ENCODE results near the gene BORCS5.
"Not testable (repeated sequence)": the region's sequence is repeated elsewhere in the genome, so short reads cannot be mapped to it uniquely, and the experiment has no call there.

BORCS5 gene

DNA sequence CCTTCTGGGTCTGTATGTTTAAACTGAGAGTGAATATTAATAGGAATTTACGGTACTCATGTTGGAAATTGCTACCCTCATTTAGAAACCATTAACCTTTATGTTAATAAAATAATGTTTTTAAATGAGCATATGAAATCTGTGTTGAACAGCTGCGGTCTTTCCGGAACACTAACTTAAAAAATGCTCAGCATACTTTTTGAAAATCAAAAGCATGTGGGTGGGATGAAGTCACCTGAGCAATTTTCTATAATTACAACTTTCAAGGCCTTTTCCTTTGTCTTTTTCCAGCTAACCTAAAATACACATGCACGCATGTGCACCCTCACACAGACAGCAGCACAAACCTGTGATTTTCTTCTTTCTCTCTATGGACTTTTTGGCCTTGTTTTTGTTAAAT, 39.8 kb downstream of the BORCS5 start:
- DNase-seq: no peak

DNA sequence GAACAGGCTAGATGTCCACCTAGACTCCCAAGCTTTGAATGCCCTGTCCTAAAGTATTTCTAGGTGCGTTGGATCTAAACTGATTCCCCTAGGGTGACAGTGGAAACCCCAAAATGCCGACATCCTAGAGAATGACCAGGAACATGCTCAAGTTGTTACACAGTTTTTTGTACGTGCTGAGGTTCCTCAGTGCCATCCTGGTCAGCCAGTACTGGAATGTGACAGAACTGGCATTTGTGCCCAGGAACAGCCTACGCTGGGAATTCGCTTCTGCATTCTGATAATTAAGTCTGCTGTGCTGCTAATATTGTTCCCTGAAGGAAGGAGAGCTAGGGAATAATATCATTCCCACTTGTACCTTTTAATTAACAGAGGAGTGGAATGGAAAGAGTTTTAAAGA, 40.3 kb downstream of the BORCS5 start:
- no peak for DNase-seq

DNA sequence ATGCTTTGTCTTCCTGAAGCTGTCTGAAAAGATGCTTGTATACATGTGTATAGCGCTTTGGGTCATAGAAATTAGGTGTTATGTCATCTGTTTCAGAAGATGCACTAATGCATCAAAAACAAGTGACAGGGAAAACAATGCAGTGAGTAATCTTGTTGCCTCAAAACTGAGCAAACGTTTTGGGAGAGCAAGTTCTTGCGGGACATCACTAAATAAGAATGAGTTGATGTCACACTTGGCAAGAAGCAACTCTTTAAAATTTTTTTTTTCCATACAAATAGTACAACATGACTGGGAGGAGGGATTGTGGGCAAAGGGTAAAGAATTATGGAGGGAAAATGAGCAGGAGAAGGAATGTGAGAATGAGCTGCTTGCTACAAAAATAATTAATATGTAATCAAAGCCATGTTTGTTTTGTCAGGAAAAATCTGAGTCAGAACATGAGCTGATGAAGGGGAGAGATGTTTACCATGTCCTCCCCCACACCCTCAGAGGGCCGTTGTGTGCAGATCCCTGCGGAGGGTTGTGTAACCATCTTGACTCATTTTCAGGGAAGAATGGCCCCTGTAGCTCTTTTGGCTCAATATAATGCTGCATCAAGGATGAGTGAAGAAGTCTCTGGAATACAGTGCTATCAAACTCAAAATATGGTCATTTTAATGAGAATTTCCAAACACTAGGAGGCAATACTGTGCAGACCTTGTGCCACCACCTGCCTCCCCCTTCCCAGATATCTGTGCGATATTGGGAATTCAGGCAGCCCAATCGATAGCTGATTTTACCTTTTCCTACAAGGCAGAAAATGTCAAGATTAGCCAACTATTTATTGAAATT, 41.4 kb downstream of the BORCS5 start:
- DNase-seq: no peak

DNA sequence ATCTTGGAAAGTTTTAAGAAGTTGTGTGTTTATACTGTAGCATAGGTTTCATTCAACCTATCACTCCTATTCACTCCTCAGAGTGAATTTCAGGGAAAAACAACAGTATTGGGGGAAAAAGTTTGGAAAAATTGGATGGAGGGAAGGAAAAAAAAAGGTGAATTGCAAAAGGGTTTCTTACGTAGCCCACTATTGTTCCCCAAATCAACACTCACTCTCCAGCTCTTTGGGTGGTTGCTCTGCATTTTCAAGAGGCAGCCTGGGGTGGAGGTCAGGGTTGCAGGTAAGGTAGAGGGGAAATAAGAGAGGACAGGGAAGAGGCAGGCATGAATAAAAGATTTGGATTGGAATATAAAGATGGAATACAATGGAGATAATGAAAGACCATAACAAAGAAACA, 42.3 kb downstream of the BORCS5 start:
- no peak for DNase-seq

DNA sequence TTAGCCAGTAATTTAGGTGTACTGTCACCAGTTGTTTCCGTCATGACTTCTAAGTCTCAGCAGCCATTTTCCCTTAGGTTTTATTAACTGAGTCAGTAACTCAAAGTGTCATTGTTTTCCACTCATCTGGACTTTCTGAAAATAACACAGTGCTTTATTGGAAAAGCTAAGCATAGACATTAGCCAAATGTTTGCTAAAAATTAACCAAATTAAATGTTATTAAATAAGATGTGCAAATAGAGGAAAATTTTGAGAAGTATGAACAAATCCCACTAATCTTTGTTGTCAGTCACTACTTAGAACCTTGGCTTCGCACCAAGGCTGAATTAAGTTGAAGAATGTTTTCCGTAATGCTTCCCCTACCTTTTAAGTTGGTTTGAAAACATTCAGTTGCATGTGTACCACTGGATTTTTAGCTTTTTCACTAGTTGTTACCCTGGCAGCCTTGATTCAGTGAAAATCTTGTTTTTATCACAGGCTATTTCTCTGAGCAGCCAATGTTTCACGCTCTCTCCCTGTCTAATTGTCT, 43.0 kb downstream of the BORCS5 start:
- no peak for DNase-seq

DNA sequence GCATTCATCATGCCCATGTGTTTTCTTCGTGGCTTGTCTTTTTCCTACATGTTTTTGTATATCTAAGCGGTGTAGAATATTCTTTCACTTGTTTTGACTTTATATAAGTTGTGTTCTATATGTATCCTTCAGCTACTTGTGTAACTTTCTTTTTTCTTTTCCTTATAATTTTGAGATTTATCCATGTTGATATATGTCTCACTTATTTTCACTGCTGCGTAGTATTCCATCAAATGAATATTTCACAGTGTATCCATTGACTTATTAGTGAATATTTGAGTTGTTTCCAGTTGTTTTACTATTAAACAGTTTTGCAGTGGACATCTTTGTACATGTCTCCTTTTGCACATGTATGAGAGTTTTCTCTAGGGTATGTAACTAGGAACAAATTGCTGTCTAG, 43.9 kb downstream of the BORCS5 start:
- no peak for DNase-seq

DNA sequence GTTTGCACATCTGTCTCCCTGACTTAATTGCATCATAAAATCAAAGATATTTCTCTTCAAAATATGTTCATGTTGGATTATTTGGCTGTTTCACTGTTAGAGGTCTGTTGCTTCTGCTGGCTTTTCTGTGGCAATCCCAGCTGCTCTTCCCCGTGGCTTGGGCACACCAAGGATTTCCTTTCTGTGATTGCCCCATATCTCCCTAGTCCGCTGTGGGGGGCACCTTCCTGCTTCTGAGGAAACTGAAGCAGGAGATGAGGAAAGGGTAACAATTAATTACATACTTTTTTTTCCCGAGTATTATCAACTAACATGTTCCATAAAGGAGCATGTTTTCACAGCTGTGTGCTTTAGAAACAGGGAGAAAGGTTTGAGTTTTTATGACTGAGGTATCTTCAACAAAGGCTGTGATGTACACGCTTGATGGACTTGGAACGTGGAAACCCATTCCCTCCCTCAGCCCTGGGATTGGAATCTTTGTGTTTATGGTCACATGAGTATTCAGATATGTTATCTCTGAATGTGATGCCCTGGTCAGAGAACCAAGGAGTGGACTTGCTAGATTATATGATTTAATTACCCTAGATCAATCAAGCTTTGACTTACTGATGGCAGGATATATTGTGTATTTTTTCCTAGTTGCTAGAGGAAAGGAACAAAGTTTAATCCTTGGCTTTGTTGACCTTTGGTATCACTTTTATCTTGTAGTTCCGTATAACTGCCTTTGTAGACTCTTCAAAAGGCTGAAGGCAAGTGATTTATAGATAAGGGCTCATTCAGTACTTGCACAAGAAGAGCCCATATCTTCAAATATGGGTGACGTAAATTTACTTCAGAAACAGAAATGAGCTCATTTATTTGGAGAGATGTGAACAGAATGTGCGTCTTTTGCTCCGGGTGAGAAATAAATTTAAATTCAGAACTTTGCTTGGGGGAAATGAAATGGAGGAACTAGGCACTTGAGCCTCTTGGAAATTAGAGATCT, 46.7 kb downstream of the BORCS5 start:
- DNase-seq: no peak

DNA sequence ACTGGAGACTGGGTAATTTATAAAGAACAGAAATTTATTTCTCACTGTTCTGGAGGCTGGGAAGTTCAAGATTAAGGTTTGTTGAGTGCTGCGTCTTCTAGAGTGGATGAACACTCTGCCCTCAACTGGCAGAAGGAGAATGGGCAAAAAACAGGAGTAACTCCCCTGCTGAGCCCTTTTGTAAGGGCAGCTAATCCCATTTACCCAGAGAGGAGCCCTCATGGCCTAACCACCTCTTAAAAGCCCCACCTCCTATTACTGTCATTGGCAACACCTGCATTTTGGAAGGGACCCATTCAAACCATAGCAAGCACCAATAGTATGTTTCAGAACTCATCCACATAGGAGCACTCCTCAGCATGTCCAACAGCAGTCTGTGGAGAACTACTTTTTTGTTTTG, 47.4 kb downstream of the BORCS5 start:
- DNase-seq: no peak

DNA sequence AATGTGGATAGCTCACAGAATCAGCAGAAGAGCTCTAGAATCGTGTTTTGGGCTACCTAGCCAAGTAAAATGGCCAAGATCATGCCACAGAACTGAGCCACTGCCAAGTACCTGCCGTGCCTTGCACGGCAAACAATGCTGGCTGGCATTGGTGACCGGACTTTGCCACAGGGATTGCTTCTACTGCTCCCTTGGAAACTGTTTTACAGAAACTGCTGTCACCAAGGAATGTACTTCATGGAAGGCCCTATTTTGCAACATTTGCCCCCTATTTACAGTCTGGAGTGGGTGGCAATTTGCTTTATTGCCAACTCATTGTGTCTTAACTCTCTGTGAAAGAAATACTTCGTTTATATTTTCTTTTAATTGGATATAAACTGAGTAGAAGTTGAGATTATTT, 49.0 kb downstream of the BORCS5 start:
- DNase-seq: no peak

DNA sequence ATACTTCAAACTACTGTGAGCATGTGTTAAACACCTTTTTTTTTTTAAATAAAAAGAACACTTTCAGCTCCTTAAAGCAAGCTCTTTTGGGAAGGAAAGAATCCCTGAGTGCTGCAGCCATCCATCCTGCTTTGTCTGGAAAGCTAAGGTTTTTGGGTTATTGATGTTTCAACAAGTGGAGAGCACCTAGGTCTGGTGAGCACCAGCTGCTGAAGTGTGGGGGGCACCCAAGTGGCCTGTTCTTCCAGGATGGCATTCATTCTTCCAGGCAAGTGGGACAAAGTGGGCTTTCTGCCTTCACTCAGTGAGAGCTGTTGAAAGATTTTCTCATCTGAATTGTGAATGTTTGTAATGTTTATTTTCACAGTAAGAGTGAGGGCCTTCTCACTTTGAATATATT, 49.9 kb downstream of the BORCS5 start:
- no peak for DNase-seq

DNA sequence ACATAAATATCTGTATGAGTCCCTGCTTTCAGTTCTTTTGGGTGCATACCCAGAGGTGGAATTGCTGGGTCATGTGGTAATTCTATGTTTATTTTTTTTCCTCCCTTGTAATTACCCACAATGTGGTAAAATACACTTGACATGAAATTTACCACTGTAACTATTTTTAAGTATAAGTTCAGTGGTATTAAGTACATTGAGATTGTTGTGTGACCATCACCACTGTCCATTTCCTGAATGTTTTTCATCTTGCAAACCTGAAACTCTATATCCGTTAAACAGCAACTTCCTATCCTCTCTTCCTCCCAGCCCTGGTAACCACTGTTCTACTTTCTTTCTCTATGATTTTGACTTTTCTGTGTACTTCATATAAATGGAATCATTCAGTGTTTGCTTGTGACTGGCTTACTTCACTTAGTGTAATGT, 51.4 kb downstream of the BORCS5 start:
- DNase-seq: no peak

DNA sequence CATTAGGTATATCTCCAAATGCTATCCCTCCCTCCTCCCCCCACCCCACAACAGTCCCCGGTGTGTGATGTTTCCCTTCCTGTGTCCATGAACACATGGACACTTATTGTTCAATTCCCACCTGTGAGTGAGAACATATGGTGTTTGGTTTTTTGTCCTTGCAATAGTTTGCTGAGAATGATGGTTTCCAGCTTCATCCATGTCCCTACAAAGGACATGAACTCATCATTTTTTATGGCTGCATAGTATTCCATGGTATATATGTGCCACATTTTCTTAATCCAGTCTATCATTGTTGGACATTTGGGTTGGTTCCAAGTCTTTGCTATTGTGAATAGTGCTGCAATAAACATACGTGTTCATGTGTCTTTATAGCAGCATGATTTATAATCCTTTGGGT, 52.5 kb downstream of the BORCS5 start:
- not testable (repeated sequence) for DNase-seq

DNA sequence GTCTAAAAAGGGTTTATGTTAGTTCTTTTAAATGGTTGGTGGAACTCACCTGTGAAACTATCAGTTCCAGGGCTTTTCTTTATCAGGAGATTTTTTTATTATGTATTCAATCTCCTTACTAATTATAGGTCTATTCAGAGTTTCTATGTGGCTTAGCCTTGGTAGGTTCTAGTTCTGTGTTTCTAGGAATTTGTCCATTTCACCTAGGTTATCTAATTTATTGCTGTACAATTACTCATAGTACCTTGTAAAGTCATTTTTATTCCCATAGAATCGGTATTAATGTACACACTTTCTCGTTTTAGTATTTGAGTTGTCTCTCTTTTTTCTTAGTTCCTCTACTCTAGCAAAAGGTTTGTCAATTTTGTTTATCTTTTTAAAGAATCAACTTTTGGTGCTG, 59.0 kb downstream of the BORCS5 start:
- no peak for DNase-seq

DNA sequence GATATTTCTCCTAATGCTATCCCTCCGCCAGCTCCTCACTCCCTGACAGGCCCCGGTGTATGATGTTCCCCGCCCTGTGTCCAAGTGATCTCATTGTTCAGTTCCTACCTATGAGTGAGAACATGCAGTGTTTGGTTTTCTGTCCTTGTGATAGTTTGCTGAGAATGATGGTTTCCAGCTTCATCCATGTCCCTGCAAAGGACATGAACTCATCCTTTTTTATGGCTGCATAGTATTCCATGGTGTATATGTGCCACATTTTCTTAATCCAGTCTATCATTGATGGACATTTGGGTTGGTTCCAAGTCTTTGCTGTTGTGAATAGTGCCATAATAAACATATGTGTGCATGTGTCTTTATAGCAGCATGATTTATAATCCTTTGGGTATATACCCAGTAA, 62.3 kb downstream of the BORCS5 start:
- DNase-seq: not testable (repeated sequence)

DNA sequence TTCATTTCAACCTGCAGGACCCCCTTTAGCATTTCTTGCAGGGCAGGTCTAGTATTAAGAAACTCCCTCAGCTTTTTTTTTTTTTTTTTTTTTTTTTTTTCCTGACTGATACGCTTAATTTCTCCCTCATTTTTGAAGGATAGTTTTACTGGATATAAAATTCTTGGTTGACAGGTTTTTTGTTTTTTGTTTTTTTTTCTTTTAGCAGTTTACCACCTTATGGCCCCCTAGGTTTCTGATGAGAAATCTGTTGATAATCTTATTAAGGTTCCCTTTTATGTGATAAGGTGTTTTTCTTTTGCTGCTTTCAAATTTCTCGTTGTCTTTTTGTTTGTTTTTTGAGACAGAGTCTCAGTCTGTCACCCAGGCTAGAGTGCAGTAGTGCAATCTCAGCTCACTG, 66.5 kb downstream of the BORCS5 start:
- DNase-seq: no peak

DNA sequence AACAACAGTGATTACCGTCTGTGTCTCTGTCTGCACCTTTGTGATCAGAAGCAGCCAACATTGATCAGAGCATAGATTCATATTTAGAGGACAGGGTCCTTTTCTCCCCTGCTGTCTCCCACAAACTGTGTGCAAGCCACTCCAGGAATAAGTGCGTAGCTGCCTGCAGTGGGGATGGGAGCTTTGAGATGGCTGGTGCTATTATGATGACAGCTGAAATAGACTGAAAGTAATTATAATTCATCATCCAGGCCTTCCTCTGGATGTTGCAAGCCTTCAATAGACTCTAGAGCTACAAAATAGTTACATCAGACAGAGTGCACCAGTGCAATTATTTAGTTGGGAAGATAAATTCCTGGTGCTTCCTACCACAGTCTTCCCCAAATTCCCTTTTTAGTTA, 68.1 kb downstream of the BORCS5 start:
- no peak for DNase-seq

DNA sequence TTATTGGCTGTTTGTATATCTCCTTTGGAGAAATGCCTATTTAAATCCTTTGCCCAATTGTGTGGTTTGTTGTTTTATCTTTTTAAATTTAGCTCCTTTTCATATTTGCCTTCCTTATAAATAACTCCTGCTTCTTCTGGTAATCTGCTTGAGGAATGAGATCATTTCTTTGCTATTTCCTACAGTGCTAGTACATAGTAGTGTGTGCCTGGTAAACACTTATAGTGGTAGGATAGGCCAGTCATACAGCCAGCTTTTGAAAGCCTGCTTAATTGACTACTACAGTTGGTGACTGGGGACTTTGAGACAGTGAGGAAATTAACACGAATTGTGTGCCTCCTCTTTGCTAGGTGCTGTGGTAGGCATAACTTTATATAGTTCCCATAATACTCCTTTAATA, 68.7 kb downstream of the BORCS5 start:
- no peak for DNase-seq

DNA sequence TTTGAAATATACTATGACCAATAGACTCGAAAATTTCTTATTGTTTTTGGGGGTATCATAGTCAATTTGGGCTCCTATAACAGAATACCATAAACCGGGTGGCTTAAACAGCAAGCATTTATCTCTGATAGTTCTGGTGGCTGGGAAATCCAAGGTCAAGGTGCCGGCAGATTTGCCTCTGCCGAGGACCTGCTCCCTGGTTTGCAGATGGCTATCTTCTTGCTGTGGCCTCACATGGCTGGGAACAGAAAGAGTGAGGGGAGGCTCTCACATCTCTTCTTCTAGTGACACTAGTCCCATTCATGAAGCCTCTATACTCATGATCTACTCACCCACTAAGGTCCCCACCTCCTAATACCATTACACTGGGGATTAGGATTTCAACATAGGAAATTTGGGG, 70.7 kb downstream of the BORCS5 start:
- no peak for DNase-seq

DNA sequence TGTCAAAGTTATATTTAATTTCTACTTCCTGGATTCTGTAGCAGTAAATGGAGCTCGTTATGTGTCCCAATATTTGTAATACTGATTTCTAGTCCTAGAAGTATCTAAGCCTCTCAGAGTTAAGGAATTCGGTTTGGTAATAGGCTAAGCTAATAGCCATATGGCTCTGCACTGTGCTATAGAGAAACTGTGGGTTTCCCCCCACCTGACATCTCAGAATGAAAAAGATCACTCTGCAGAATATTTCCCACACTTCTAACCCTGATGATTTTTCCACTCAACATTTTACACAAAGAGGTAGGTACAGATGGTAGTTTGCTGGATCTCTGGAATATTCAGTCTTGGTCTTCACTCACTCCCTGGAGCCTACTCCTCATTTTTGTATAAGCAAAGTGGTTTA, 71.2 kb downstream of the BORCS5 start:
- DNase-seq: no peak

DNA sequence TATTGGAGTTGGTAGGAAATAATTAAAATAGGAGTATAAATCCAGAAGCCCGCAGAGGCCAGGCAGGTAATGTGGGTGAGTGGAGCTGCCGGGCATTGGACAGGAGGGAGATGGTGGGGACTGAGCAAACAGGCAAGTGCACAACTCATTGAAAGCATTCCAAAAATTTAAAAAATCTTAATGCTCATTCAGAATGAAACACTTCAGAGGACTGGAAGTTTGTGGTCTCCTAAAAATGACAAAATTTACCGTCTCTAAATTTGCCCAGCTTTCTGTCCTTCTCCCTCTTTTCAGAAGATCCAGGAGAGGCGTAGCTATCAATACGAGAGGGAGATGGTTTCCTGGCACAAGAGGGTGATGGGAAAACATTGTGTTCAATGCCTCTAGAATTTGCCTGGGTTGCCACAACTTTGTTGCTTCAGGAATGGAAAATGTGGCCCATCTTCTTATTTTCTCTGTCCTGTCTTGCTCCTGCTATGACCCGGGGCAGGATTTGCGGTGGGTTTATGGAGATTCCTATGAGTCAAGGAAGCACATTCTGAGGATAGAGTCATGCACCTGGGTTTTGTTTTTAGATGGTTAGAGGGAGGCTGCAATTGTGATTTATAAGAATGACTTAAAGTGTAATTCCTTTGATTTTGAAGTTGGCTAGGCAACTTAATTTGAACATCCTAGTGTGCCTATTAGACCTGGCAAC, 72.2 kb downstream of the BORCS5 start:
- no peak for DNase-seq

DNA sequence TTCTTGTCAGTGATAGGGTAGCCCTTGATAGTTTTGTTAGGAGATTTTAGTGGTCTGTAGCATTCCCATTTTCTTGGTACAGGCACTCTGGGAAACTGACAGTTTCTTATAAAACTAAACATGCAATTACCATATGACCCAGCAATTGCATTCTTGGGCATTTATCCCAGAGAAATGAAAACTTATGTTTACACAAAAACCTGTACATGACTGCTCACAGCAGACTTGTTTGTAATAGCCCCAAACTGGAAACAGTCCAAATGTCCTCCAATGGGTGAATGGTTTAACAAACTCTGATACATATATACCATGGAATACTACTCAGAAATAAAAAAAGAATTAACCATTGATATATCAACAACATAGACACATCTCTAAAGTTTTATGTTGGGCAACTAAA, 75.5 kb downstream of the BORCS5 start:
- DNase-seq: no peak

DNA sequence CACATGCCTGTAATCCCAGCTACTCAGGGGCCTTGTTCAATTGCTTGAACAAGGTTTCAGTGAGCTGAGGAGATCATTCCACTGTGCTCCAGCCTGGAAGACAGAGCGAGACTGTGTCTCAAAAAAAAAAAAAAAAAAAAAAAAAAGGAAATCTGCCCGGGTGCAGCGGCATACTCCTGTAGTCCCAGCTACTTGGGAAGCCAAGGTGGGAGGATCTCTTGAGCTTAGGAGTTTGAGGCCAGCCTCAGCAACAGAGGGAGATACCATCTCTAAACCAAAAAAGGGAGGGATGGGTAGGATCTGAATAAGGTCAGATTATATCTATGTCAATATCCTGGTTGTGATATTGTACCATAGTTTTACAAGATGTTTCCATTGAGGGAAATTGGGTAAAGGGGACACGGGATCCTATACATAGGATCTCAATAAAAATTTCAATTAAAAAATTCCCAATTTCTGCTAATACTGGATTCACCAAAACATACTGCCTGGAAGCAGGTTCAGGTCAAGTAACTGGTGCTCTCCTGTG, 76.4 kb downstream of the BORCS5 start:
- DNase-seq: no peak

DNA sequence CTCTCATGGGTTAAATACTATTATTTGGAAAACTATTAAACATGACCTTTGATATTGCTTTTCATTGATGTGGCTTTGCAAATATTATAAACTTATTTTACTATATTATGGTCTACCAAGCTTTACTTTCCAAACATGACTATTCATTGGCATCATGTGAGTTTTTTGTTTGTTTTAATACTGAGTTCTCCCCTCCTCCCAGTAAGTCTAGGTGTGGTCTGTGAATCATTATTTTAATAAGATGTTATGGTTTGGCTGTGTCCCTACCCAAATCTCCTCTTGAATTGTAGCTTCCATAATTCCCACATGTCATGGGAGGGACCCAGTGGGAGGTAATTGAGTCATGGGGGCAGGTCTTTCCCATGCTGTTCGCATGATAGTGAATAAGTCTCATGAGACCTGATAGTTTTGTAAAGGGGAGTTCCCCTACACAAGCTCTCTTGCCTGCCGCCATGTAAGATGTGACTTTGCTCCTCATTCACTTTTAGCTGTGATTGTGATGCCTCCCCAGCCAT, 80.0 kb downstream of the BORCS5 start:
- no peak for DNase-seq

Data from activated CD8-positive, alpha-beta memory T cell treated with anti-CD3 and anti-CD28 coated beads, Interleukin-2, amount 50 U/mL, for 48 hours (primary cell).